Measurements from ENCODE around the gene AARSD1. TPM values are rescaled to one million over a fixed set of nuclear protein-coding genes. Genes with fewer than 3 reads are reported as not detected.

The AARSD1 gene
- total and polyA plus RNA-seq, 2 donors (not counting 3 experiments of a cell fraction or from before 2014, with no cell fraction given): 42.8 to 53.2 TPM

- Histone ChIP-seq H3K79me2 (ENCODE audit: control insufficient read depth, insufficient read depth, low read length) (no peaks in the 10 kb centered on the region), H3K9ac (replicated peaks; ENCODE audit: extremely low read depth, insufficient read depth, low read length) (no peak overlapping the region), H3K27ac (ENCODE audit: insufficient read depth, low read depth, low read length) (no peak overlapping the region), H3K9me1 (replicated peaks; ENCODE audit: control insufficient read depth, extremely low read depth, insufficient read depth, low read length) (no peaks in the 10 kb centered on the region), H3K36me3 (ENCODE audit: control insufficient read depth in 2 of 2, extremely low read depth in 1 of 2, insufficient read depth in 2 of 2, low read length in 2 of 2) (no peaks in the 10 kb centered on the region), H3K4me2 (ENCODE audit: insufficient read depth, low read length) (no peak overlapping the region), H4K20me1 (replicated peaks; ENCODE audit: control insufficient read depth, extremely low read depth, insufficient read depth, low read length) (no peaks in the 10 kb centered on the region), H3K4me3 (replicated peaks in 1 of 3; ENCODE audit: insufficient read depth in 1 of 3, low read depth in 1 of 3, low read length in 3 of 3) (no peak overlapping the region), H3K27me3 (ENCODE audit: control insufficient read depth in 2 of 2, insufficient read depth in 2 of 2, low read length in 2 of 2) (peaks cover 2% of the 10 kb centered on the region in 2 experiments), H3K4me1 (ENCODE audit: control insufficient read depth, extremely low read depth, insufficient read depth, low read length) (no peaks in the 10 kb centered on the region), H2AFZ (ENCODE audit: low read depth, low read length) (no peak overlapping the region), H3K9me3 (replicated peaks; ENCODE audit: control insufficient read depth, insufficient read depth, low read length) (no peaks in the 10 kb centered on the region)
- CTCF ChIA-PET: interaction anchor here (0.7 kb wide), 1 partner anchor 138 kb away, joined by 3 read pairs; no protein-coding TSS in a partner anchor
- FAIRE-seq: no peak
- intact Hi-C loops (cut with micrococcal nuclease) (no loop called here), dilution Hi-C loops (cut with MboI; ENCODE audit: extremely low pct_ligation_motif_present, low sequenced_read_pairs) (no loop called here)
- POLR2A ChIA-PET: no interaction called here
- no peak for TF ChIP-seq GATA2 (IDR thresholded peaks at IDR 0.05; ENCODE audit: insufficient read depth, insufficient read length, low read depth, low read length)
- no peak for TF ChIP-seq MYC (IDR thresholded peaks at IDR 0.05; ENCODE audit: low read depth, low read length)
- TF ChIP-seq EZH2 (IDR thresholded peaks at IDR 0.05; ENCODE audit: borderline replicate concordance, low read depth, low read length, severe bottlenecking): no peak
- no peak for TF ChIP-seq POLR2AphosphoS5 (IDR thresholded peaks at IDR 0.05; ENCODE audit: insufficient read depth, low read depth, low read length)
- TF ChIP-seq MAX (IDR thresholded peaks at IDR 0.05; ENCODE audit: insufficient read depth, insufficient read length): no peak
- TF ChIP-seq FOS (IDR thresholded peaks at IDR 0.05; ENCODE audit: borderline replicate concordance, insufficient read depth, low read length): no peak
- TF ChIP-seq JUN (IDR thresholded peaks at IDR 0.05; ENCODE audit: borderline replicate concordance, insufficient read depth, insufficient read length, low read depth): no peak
- no peak for TF ChIP-seq POLR2A (IDR thresholded peaks at IDR 0.05; ENCODE audit: low read depth, low read length)
- TF ChIP-seq CTCF (IDR thresholded peaks at IDR 0.05; ENCODE audit: extremely low read depth in 1 of 2, insufficient read depth in 1 of 2, low read depth in 1 of 2, low read length in 2 of 2): no peak
- BruUV-seq (replicated peaks): no TSS peak
- no peak for DNase-seq (ENCODE audit: low read depth, low spot score)
Observed at GRCh38 chr17:42971589-42971988, 7.3 kb upstream of the AARSD1 start.

All from endothelial cell of umbilical vein (primary cell).